Stimulated activated CD4-positive, alpha-beta T cell treated with anti-CD3 and anti-CD28 coated beads, Interleukin-12 subunit alpha, Interleukin-12 subunit beta, amount 100 ng/mL, for 4 hours (primary cell): ENCODE data around the gene TP53I13.

Source experiments
- DNase-seq: peaks from one replicate; pipeline ENCODE4 v3.0.0-alpha.2; 2020

Gene TP53I13

DNA sequence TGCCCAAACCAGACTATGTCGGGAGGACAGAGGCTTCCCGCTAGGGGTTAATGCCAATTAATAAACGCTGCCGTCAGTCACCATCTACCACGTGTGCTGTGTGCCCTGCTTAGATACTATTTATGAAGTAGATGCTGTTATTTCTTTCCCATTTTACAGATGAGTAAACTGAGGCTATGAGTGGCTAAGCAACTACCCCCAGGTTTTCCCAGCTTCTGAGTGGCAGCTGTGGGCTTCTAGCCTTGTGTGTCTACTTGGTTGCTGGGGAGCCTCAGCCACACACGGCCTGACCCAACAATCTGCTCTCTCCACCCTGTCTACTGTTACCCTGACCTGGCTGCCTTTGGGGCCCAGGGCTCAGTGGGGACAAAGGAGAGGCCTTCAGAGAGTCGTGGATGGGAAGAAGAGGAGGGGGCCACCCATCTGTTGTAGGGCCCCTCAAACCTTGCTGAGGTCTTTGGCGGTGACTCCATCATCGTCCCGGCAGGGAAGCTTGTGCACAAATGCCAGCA, 13.8 kb downstream of the TP53I13 start:
- DNase-seq, result no peak

DNA sequence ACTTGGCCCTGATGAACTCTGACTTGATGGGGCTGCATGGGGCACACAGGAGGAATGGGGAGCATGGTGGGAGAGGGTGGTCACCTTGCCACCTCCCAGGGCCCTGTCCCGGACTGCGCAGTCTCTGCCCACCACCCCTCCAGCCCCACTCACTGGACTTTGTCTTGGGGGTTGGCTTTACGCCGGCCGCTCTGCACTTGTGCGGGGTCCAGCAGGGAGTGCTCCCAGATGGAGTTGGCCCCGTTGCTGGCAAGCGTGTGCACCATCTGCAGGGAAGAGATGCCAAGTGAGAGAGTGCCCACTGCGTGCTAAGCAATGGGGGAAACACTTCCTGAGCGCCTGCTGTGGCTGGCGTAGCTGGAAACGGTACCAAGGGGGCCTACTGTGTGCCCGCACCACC, 14.3 kb downstream of the TP53I13 start:
- no peak for DNase-seq

DNA sequence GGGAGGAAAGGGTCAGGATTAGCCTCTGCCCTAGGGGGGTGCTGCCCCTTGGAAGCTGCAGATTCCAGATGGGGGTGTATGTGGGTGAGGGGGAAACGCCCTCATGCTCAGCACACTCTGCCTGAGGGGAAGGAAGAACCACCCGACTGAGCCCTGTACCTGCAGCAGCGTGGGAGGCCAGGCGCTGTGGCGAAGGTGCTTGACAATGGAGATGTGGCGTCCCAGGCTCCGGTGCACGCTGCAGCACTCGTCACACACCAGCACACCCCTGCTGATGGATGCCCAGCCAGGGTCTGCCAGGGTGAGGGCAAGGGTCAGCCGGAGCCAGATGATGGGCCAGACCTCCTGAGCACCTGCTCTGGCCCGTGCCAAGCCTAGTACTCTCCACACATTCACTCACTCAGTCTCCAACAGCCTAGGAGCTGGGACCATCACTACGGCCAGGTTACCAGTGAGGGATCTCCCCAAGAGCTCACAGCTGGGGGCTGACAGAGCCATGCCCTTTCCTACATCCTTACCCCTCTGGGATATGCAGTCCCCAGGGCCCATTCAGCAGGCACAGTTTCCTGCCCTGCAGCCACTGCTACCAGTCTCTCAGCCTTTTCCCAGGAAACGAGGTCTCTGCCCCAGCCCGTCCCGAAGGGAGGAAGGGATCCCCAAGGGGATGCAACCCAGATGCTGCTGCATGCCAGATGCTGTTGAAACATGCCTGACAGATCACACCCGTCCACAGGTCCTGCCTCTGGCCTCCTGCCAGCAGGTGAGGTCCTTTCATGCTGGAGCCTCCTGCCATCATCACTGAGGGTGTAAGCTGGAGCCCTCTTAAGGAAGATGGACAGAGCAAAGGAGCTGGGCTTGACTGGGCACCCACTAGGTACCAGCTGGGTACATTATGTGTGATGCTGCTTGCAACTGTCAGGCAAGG, 15.1 kb downstream of the TP53I13 start:
- no peak for DNase-seq

DNA sequence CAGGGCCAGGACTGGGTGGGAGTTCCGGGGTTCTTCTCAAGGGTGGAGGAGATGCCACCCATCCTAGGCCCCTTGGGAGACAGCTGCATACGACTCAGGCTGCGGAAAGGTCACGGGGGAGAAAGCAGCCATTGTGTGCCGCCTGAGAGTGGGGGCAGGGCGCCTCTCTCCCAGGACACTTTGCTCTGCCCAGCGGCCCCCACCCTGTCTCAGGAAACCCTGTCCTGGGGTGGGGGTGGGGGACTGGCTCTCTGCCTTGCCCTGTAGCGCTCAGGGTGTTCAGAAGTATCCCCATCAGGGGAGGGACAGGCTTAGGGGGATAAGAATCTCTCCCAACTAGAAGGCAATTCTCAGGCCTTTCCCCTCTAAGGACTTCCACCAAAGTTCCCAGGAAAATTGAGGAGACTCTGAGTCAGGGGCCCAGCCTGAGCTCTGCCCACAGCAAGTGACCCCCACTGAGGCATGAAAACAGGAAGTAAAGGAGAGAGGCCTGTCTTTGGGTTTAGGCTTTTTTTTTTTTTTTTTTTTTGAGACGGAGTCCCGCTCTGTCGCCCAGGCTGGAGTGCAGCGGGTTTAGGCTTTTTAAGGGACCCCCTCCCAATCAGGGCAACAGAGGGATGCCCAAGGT, 16.1 kb downstream of the TP53I13 start:
- no peak for DNase-seq

DNA sequence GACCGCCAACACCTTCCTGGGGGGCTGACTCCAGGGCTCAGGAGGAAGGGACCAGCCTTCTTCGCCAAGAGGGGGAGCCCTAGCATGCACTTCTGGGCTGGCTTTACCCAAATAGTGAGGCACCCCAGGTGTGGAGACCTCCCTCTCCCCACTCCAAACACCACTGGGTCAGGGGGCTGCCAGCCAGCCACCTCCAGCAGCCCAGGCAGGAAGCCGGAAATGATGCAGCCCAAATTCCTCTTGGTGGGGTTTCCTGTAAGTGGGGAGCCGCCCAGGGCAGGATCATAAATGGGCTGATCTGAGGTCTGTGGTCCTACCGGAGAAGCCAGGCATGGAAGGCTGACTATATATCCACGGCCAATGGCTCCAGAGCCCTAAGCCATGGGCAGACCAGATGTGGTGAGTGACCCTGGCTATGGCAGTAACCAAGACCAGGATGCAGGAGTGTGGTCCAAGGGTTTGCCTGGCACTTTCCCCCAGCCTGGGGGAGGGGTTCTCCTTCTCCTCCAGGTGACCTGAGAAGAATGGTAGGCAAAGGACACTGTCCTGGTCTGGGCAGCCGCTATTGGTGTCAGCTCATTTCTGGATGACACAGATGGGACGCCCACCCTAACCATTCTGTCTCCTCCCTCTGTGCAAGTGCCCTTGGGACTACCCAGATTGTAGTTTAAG, 16.7 kb downstream of the TP53I13 start:
- DNase-seq, result no peak

DNA sequence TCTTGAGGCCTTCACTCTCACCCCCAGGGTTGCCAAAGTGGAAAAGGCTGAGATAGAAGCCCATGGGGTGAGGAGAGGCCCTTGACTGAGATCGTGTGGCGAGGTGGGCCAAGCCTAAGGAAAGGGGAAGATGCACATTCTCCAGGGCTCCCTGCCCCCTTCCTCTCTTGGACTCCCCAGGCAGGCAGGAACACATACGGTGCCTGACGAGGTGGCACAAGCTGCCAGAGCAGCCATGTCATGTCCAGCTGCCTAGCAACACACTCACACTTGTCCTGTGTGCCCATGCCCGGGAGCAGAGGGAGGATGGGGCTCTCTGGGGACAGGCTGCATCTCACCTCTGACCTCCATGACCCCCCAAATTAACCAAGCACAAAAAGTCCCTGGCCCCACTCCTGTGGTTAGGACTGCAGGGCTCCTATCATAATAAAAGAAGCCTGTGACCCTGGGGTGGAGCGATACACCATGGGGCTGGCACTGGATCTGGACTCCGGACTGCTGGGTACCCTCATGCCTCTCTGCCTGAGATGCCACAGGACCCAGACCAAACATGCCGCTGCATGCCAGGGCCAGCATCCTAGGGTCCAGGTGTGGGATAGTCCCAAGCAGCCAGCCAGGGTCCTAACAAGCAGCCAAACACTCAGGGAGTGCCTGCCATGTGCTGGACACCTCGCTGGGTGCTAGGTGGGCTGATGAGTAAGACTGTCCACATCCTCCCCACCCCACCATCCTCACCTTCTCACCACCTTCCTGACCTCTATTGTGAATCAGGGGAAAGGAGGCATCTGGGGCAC, 18.4 kb downstream of the TP53I13 start:
- no peak for DNase-seq

DNA sequence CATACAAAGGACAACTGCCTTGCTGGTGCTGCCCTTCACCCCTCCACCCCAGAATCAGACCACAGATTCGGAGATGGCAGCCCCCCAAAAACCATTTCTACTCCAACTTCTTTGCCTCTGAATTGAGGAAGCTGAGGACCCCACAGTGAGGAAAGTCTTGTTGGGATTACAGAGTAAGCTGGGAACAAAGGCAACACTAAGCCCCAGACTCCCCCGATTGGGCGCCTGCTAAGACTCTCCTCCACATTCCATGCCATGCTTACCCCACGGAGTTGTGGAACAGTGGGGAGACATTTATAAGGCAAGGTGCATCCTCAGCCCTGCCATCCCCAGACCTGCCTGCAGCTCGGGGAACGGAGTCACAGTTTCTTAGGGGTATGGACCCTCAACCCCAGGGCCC, 19.1 kb downstream of the TP53I13 start:
- no peak for DNase-seq

- no peak for DNase-seq
These were observed 19.6 kb downstream of the TP53I13 start for GRCh38 chr17:29588017-29588561.

DNA sequence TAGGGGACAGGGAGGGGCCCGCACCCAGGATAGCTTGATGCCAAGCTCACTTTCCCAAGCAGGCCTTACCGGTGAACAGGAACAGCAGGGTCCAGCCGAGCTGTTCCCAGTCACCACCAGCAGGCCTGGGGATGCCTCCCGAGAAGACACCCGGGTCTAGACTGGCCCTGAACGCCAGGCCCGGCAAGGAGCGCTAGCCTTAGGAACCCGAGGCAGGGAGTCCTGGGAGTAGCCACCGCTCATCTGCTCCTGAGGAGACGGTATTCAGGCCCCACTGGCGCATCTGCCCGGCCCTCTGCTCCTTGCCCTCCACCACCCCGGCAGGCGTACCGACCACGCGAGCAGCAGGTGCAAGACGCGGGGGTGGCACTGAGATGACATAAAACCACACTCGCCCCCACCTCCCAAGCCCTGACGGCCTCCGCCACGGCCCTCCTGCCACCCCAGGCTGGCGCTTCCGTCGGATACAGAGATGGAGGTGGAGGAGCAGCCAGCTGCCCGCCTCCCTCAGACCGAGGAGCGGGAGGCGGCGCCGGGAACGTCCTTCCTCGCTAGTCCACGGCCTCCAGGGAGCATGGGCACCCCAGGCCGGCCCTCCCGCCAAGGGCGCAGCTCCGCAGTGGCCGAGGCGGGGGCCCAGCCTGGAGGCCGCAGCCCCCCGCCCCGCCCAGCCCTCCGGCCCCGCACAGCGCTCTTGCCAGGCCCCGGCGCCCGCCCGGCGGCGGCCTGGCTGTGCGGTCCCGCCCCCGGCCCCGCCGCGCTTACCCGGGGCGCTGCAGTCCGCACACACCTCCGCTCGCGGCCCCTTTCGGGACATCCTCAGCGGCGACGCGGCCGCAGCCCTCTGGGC, 20.3 kb downstream of the TP53I13 start:
- DNase-seq, result peak; percentile 58

GRCh38 chr17:29589524-29590410, 21.3 kb downstream of the TP53I13 start, which contains the start of gene GIT1:
TSS of gene GIT1 (minus strand) at chr17:29589648. CDS start at chr17:29589378, 270 bp downstream.
- peak; percentile 80 for DNase-seq

- DNase-seq, result no peak
These were observed 22.1 kb downstream of the TP53I13 start for GRCh38 chr17:29590411-29591145.

DNA sequence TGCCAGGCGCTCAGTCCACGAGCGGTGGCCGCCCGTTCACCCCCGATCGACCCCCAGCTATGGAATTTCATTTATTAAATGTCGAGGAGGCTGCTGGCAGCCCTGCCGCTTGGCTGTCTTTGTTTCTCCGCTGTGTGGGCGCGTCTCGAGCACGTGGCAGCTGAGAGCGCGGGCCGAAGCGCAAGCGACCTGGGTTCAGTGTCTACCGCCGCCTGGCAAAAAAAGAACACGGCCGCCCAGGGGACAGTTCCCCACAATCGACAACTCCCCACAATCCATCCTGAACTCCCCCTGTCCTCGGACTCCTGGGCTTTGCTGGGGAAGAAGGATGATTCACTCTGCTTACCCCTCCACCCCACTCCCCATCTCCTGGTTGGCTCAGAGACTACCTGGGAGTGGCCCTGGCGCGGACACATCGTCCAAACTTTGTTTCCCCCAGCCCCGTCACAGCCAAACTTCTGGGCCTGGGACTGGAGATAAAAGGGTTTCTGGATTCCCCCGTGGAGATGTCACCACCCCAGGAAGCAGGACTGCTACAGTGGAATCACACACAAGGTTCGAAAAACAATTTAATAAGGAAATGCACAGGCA, 22.7 kb downstream of the TP53I13 start:
- no peak for DNase-seq

- peak; percentile 83 for DNase-seq
These were observed 23.5 kb downstream of the TP53I13 start for GRCh38 chr17:29591737-29592608.

DNA sequence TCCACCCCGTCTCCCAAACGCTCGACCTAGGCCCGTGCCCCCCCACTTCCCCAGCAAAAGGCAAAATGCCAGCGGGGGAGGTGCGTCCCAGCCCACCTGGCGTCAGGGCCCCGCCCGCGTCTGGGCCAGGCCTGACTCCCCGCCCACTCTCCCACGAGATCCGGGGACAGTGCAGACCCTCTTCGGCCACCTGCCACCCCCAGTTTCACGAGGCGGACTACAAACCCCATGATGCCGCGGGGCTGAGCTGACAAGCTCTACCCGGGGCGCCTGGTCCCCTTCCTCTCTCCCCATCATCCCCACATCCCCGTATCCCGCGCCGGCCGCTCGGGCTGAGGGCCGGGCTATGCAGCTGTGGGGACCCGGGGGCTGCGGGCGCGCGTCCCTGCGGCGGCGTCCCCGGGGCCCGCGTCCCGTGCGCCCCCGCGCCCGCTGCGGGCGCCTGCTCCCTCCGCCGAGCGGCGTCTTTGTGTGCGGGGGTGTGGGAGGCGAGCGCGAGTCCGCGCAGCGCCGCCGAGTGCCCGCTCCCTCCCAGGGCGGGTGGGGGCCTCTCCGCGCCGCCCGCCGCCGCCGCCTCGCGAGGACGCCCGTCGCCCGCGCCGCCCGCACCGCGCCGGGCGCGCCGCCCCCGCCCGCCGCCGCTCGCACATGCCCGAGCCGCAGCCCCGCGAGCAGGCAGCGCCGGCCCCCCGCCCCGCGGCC, 24.5 kb downstream of the TP53I13 start, which contains the start of gene ANKRD13B:
ANKRD13B (plus strand) TSS at position 283 of the 702 bp plus-strand sequence. CDS start 490 bp downstream, outside the sequence.
- no peak for DNase-seq

GRCh38 chr17:29593591-29594518, 25.4 kb downstream of the TP53I13 start:
- no peak for DNase-seq

GRCh38 chr17:29594519-29595090, 26.1 kb downstream of the TP53I13 start:
- no peak for DNase-seq
